GM23248 (cell line): ENCODE data around the gene IL17C.

Source experiments
- EZH2 ChIP-seq: fragments of 200-600 bp; sonication (generic); IDR thresholded peaks from 2 replicates; pipeline ENCODE4 v1.6.1; 2018; ENCODE audit warnings: antibody characterized with exemption, mild to moderate bottlenecking; ENCODE audit not compliant: insufficient read depth, poor library complexity, severe bottlenecking
- EZH2phosphoT487 ChIP-seq: fragments of 200-600 bp; sonication (generic); IDR thresholded peaks from 2 replicates; pipeline ENCODE4 v1.6.1; 2018; ENCODE audit warnings: antibody characterized with exemption, moderate library complexity, mild to moderate bottlenecking, low read depth; ENCODE audit not compliant: insufficient read depth

- TF ChIP-seq EZH2phosphoT487 (no peak), EZH2 (no peak)
Measured at GRCh38 chr16:88653596-88654362, 15.4 kb downstream of the IL17C start.
